Upper lobe of left lung (tissue), 6 donors: ENCODE data around the gene PTGER2. TPM values are rescaled to one million over a fixed set of nuclear protein-coding genes. Genes with fewer than 3 reads are reported as not detected.

Source experiments
- ATAC-seq, 2 donors: fragments of 200-7000 bp; cut with Tn5 transposase; one replicate each; pipeline ENCODE4 v1.9.1; 2022; ENCODE audit warnings: mild to moderate bottlenecking in 2 of 2, moderate library complexity in 2 of 2; ENCODE audit not compliant: low FRiP score in 2 of 2
- DNase-seq, 2 donors: peaks; one replicate each; pipeline ENCODE4 v3.0.0-alpha.2; 2019 to 2020
- H3K27ac ChIP-seq, 4 donors: fragments of 200-600 bp; sonication (generic); one replicate each; pipeline ENCODE4 v1.5.1; 2016 to 2019
- H3K27me3 ChIP-seq, 4 donors: fragments of 200-600 bp; sonication (generic); one replicate each; pipeline ENCODE4 v1.5.1; 2017 to 2019
- H3K36me3 ChIP-seq, 4 donors: fragments of 200-600 bp; sonication (generic); one replicate each; pipeline ENCODE4 v1.5.1; 2016 to 2019
- H3K4me1 ChIP-seq, 4 donors: fragments of 200-600 bp; sonication (generic); one replicate each; pipeline ENCODE4 v1.5.1; 2018 to 2019
- H3K4me3 ChIP-seq, 4 donors: fragments of 200-600 bp; sonication (generic); one replicate each; pipeline ENCODE4 v1.5.1; 2017 to 2019; ENCODE audit warnings: mild to moderate bottlenecking in 2 of 4, moderate library complexity in 1 of 4
- H3K9me3 ChIP-seq, 4 donors: fragments of 200-600 bp; sonication (generic); one replicate each; pipeline ENCODE4 v1.5.1; 2018 to 2019
- EP300 ChIP-seq, 4 donors: sonication (generic); formaldehyde crosslinking; IDR thresholded peaks; one replicate each; pipeline ENCODE4 v1.5.1; 2017; ENCODE audit warnings: antibody characterized with exemption in 4 of 4, control low read depth in 2 of 4
- POLR2A ChIP-seq, 4 donors: fragments of 450-650 bp; IDR thresholded peaks; one replicate each; pipeline ENCODE4 v1.5.1; 2016 to 2017; ENCODE audit warnings: antibody characterized with exemption in 4 of 4, mild to moderate bottlenecking in 2 of 4
- POLR2AphosphoS5 ChIP-seq, 2 donors: sonication (generic); formaldehyde crosslinking; IDR thresholded peaks; one replicate each; pipeline ENCODE4 v1.5.1; 2017; ENCODE audit warnings: antibody characterized with exemption in 2 of 2
- WGBS, 2 donors: methylation state at CpG; one replicate each; pipeline ENCODE4 v1.1.5; 2017 to 2018; 5-methylcytosine and 5-hydroxymethylcytosine counted together
- total RNA-seq, 6 donors: library from RNA; depleted of rRNA in 4 of 6; stranded (reverse); fragments of >200 nt in 4 of 6; gene quantifications; one replicate each; pipeline versions ENCODE4 v1.1.0 to v1.2.1, GENCODE V29; 2016 to 2021
- TF ChIP-seq, protein P1 (sequence below), 6 experiments: fragments of 450-650 bp in 4 of 6; fragments of 200-600 bp in 2 of 6; sonication (generic) in 2 of 6; IDR thresholded peaks; one replicate each; pipeline ENCODE4 v1.5.1; 2016 to 2019; ENCODE audit warnings: antibody characterized with exemption in 6 of 6
- donor health status: DM: no; HTN: no; CAD: no; lungs with moderate emphysema.
- donor health status: DM: no; HTN: yes; CAD: no; lungs with severe emphysema.

The PTGER2 gene
- total RNA-seq, 6 donors from 2014 or later: 1.6 to 10.5 (median 8.5) TPM

DNA sequence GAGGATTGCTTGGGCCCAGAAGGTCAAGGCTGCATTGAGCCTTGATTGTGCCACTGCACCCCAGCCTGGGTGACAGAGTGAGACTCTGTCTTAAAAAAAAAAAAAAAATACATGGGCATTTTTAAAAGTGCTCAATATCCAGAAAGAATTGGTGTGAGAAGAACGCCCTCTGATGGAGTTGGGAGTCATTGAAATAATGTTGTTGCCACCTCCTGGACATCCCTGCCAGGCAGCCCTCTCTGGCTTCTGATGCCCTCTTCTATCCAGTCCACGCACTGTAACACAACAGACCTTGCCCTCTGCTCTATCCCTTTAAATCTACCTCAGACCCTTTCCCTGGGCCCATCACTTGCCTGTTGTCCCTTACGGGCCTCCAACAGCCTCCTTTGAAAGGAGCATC lies 41.7 kb upstream of the PTGER2 start:
- Histone ChIP-seq H3K27me3 (peaks cover 3 to 12% (median 7%) of the 10 kb centered on the region in 4 donors), H3K4me3 (no peak overlapping the region), H3K9me3 (no peaks in the 10 kb centered on the region), H3K27ac (no peak overlapping the region), H3K4me1 (peaks cover 14 to 18% (median 15%) of the 10 kb centered on the region in 4 donors), H3K36me3 (no peaks in the 10 kb centered on the region)
- TF ChIP-seq POLR2A (IDR thresholded peaks at IDR 0.05): no peak
- no peak for TF ChIP-seq EP300 (IDR thresholded peaks at IDR 0.05)
- no peak for TF ChIP-seq POLR2AphosphoS5 (IDR thresholded peaks at IDR 0.05)
- TF ChIP-seq, protein P1, sequence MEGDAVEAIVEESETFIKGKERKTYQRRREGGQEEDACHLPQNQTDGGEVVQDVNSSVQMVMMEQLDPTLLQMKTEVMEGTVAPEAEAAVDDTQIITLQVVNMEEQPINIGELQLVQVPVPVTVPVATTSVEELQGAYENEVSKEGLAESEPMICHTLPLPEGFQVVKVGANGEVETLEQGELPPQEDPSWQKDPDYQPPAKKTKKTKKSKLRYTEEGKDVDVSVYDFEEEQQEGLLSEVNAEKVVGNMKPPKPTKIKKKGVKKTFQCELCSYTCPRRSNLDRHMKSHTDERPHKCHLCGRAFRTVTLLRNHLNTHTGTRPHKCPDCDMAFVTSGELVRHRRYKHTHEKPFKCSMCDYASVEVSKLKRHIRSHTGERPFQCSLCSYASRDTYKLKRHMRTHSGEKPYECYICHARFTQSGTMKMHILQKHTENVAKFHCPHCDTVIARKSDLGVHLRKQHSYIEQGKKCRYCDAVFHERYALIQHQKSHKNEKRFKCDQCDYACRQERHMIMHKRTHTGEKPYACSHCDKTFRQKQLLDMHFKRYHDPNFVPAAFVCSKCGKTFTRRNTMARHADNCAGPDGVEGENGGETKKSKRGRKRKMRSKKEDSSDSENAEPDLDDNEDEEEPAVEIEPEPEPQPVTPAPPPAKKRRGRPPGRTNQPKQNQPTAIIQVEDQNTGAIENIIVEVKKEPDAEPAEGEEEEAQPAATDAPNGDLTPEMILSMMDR (IDR thresholded peaks at IDR 0.05): no peak
- 59 to 79% methylated on average over 3 of the region's 3 CpGs for WGBS, 2 donors
- DNase-seq (no peak), ATAC-seq (no peak)

DNA sequence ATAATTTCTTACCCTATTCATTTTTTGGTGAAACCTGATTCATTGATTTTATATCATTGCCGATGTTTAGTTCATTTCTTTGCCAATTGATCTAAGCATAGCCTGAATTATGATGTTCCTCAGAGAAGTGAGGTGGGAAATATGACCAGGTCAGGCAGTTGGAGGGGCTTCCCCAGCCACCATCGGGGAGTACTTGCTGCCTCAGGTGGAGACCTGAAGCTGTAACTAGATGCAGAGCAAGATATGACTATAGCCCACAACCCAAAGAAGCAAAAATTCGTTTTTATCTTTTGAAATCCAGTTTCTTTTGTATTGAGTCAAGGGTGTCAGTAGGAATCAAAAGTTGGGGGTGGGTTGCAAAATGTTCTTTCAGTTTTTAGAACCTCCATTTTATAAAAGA lies 38.7 kb upstream of the PTGER2 start:
- peaks cover 0 to 3% (median 0%) of the 10 kb centered on the region in 4 donors for H3K4me1 ChIP-seq
- no peak for DNase-seq
- no peak overlapping the region for H3K4me3 ChIP-seq
- H3K36me3 ChIP-seq: no peaks in the 10 kb centered on the region
- 38 to 75% methylated on average over 3 of the region's 3 CpGs for WGBS, 2 donors
- H3K27ac ChIP-seq: no peak overlapping the region
- TF ChIP-seq, protein P1 (IDR thresholded peaks at IDR 0.05): no peak
- TF ChIP-seq POLR2A (IDR thresholded peaks at IDR 0.05) (no peak), EP300 (IDR thresholded peaks at IDR 0.05) (no peak), POLR2AphosphoS5 (IDR thresholded peaks at IDR 0.05) (no peak)
- no peaks in the 10 kb centered on the region for H3K9me3 ChIP-seq
- H3K27me3 ChIP-seq: no peaks in the 10 kb centered on the region
- ATAC-seq: no peak

DNA sequence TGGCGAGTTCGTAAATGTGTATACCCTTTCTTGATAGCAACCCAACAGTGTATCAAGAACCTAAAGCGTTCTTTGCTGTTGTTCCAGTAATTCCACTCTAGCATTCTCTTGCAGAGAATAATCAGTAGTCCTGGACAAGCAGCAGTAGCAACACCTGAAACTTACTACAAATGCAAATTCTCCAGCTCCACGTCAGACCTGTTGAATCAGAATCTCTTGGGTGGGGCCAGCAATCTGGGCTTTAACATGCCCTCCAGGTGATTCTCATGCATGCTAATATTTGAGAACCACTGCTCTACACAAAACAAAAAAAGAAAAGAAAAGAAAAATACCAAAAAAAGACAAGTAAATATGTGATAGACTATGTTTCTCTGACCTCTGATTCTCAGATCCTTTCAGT lies 36.6 kb upstream of the PTGER2 start:
- ATAC-seq (no peak), DNase-seq (no peak)
- 80 to 94% methylated on average over 4 of the region's 4 CpGs for WGBS, 2 donors
- peaks cover 0 to 3% (median 0%) of the 10 kb centered on the region in 4 donors for H3K4me1 ChIP-seq
- H3K27me3 ChIP-seq: no peaks in the 10 kb centered on the region
- TF ChIP-seq POLR2AphosphoS5 (IDR thresholded peaks at IDR 0.05): no peak
- TF ChIP-seq, protein P1 (IDR thresholded peaks at IDR 0.05): no peak
- TF ChIP-seq EP300 (IDR thresholded peaks at IDR 0.05): no peak
- no peak for TF ChIP-seq POLR2A (IDR thresholded peaks at IDR 0.05)
- no peaks in the 10 kb centered on the region for H3K9me3 ChIP-seq
- no peak overlapping the region for H3K27ac ChIP-seq
- H3K4me3 ChIP-seq: no peak overlapping the region
- no peaks in the 10 kb centered on the region for H3K36me3 ChIP-seq

DNA sequence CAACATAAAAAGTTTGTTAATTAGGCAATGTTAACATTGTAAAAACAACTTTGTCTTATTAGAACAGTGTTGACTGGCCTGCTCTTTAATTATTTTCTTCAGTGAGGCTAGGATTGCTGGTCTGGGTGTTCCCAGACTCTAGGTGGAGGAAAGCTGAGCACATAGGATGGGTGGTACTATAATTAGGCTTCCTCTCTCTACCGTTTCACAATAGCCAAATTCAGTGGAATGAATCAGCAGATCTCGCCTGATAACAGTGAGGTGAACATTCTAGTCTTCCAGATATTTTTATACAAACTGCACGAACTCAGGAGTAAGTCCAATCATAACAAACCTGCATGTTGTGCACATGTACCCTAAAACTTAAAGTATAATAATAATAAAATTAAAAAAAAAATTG lies 34.7 kb upstream of the PTGER2 start:
- no peaks in the 10 kb centered on the region for H3K27me3 ChIP-seq
- no peak overlapping the region for H3K27ac ChIP-seq
- no peaks in the 10 kb centered on the region for H3K36me3 ChIP-seq
- 18 to 26% methylated on average over 3 of the region's 3 CpGs for WGBS, 2 donors
- no peaks in the 10 kb centered on the region for H3K9me3 ChIP-seq
- H3K4me1 ChIP-seq: peaks cover 0 to 3% (median 0%) of the 10 kb centered on the region in 4 donors
- H3K4me3 ChIP-seq: no peak overlapping the region
- DNase-seq: no peak
- ATAC-seq: peak in 1 of 2 donors; percentile 34
- TF ChIP-seq, protein P1 (IDR thresholded peaks at IDR 0.05): no peak
- no peak for TF ChIP-seq POLR2AphosphoS5 (IDR thresholded peaks at IDR 0.05)
- no peak for TF ChIP-seq EP300 (IDR thresholded peaks at IDR 0.05)

DNA sequence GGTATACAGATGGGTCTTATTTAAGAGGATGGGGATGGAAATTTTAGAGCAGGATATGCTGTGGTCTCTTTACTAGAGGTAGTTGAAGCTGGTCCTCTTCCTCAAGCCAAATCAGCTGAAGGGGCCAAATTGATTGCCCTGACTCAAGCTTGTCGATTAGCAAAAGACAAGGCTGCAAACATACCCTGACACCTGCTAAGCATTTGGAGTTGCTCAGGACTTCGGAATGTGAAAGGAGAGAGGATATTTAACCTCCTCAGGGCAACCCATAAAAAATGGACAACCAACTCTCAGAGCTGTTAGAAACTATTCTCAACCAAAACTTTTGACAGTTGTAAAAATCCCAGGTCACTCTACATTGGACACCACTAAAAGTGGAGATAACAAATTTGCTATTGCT lies 31.0 kb upstream of the PTGER2 start:
- DNase-seq (no peak), ATAC-seq (no peak)
- Histone ChIP-seq H3K9me3 (no peaks in the 10 kb centered on the region), H3K27ac (no peak overlapping the region), H3K36me3 (no peaks in the 10 kb centered on the region), H3K4me1 (peaks cover 0 to 3% (median 0%) of the 10 kb centered on the region in 4 donors), H3K4me3 (no peak overlapping the region), H3K27me3 (no peaks in the 10 kb centered on the region)
- 89 to 93% methylated on average over 2 of the region's 2 CpGs for WGBS, 2 donors
- TF ChIP-seq POLR2A (IDR thresholded peaks at IDR 0.05) (no peak), POLR2AphosphoS5 (IDR thresholded peaks at IDR 0.05) (no peak), EP300 (IDR thresholded peaks at IDR 0.05) (no peak)
- TF ChIP-seq, protein P1 (IDR thresholded peaks at IDR 0.05): no peak
